Measurements from ENCODE around the gene GPR85. TPM values are rescaled to one million over a fixed set of nuclear protein-coding genes. Genes with fewer than 3 reads are reported as not detected.

The GPR85 gene
- 0.27 TPM for total RNA-seq (2013)
- under 1 TPM in 1 of 3 donors, not detected in 2; 0.12 TPM for polyA plus RNA-seq
- polyA minus RNA-seq = under 0.01 and 0.32 TPM in 2 replicates
- total RNA-seq = 0 to 2.9 (median 0.31) reads per million in 11 experiments

GRCh38 chr7:113086431-113086888, at the start of gene GPR85:
Gene GPR85, minus strand, starts transcription at chr7:113086827. Its CDS starts 2,106 bp downstream, at chr7:113084721.
- DNase-seq = peak in 1 of 3 donors; percentile 11
- H3K79me2 ChIP-seq (ENCODE audit: insufficient read depth, low read length) = no peaks in the 10 kb centered on the region
- peak within 1 kb of the TSS; percentile 27 for H3K9ac ChIP-seq (ENCODE audit: insufficient read depth, low read length, poor library complexity, severe bottlenecking)
- H3K4me2 ChIP-seq (replicated peaks; ENCODE audit: extremely low read depth, low read length, poor library complexity, severe bottlenecking) = peak within 1 kb of the TSS; percentile 73
- H3K4me3 ChIP-seq (replicated peaks in 1 of 3; ENCODE audit: low read depth in 2 of 3, low read length in 3 of 3) = peak within 1 kb of the TSS; percentile 5 to 72 (median 22)
- Mint-ChIP-seq H3K27ac (peak within 1 kb of the TSS in 4 of 7 donors; percentile 40 to 74 (median 52)), H3K36me3 (no peaks in the 10 kb centered on the region), H3K4me3 (peak within 1 kb of the TSS; percentile 78 to 92), H3K4me1 (peaks cover 11% of the 10 kb centered on the region), H3K27me3 (ENCODE audit: low read depth in 3 of 3) (peaks cover 21 to 42% (median 38%) of the 10 kb centered on the region in 3 donors), H3K9me3 (peaks cover 0 to 8% (median 2%) of the 10 kb centered on the region in 7 donors)
- H3K27me3 ChIP-seq (ENCODE audit: control insufficient read depth in 2 of 2, insufficient read depth in 2 of 2, low read length in 2 of 2) = peaks cover 21 to 46% of the 10 kb centered on the region in 2 donors
- intact Hi-C loops (cut with micrococcal nuclease) = no loop called here
- H3K36me3 ChIP-seq (replicated peaks in 1 of 2; ENCODE audit: control insufficient read depth in 1 of 2, insufficient read depth in 2 of 2, low read length in 2 of 2) = no peaks in the 10 kb centered on the region
- H4K20me1 ChIP-seq (ENCODE audit: insufficient read depth, low read length) = no peaks in the 10 kb centered on the region
- WGBS (ENCODE audit: insufficient coverage) = 0% methylated on average over 24 of the region's 29 CpGs
- peaks cover 8 to 10% of the 10 kb centered on the region in 2 donors for H3K4me1 ChIP-seq (ENCODE audit: control insufficient read depth in 1 of 2, insufficient read depth in 2 of 2, low read length in 2 of 2)
- H3K27ac ChIP-seq (ENCODE audit: low read depth in 1 of 2, low read length in 2 of 2) = no peak within 1 kb of the TSS
- H3K9me3 ChIP-seq (replicated peaks in 1 of 2; ENCODE audit: control insufficient read depth in 1 of 2, insufficient read depth in 1 of 2, low read length in 2 of 2) = no peaks in the 10 kb centered on the region
- peak within 1 kb of the TSS; percentile 71 for H2AFZ ChIP-seq (ENCODE audit: insufficient read depth, low read depth, low read length, poor library complexity, severe bottlenecking)
- no peak for TF ChIP-seq CTCF (IDR thresholded peaks at IDR 0.05)

- Mint-ChIP-seq H3K27me3 (ENCODE audit: low read depth in 3 of 3) (peaks cover 0 to 4% (median 3%) of the 10 kb centered on the region in 3 donors), H3K27ac (no peak overlapping the region)
Measured at GRCh38 chr7:113134025-113134424, 47.4 kb upstream of the GPR85 start.

More at GRCh38 chr7:113134025-113134424, 47.4 kb upstream of the GPR85 start:
- no peak overlapping the region for H2AFZ ChIP-seq (ENCODE audit: insufficient read depth, low read depth, low read length, poor library complexity, severe bottlenecking)
- no peak overlapping the region for H3K4me2 ChIP-seq (replicated peaks; ENCODE audit: extremely low read depth, low read length, poor library complexity, severe bottlenecking)
- Mint-ChIP-seq H3K4me3 (no peak overlapping the region), H3K36me3 (no peaks in the 10 kb centered on the region), H3K9me3 (peaks cover 0 to 5% (median 1%) of the 10 kb centered on the region in 7 donors), H3K4me1 (no peaks in the 10 kb centered on the region)
- no peaks in the 10 kb centered on the region for H4K20me1 ChIP-seq (ENCODE audit: insufficient read depth, low read length)
- no peak for TF ChIP-seq CTCF (IDR thresholded peaks at IDR 0.05)
- H3K36me3 ChIP-seq (replicated peaks in 1 of 2; ENCODE audit: control insufficient read depth in 1 of 2, insufficient read depth in 2 of 2, low read length in 2 of 2) = no peaks in the 10 kb centered on the region
- H3K9ac ChIP-seq (ENCODE audit: insufficient read depth, low read length, poor library complexity, severe bottlenecking) = no peak overlapping the region
- H3K9me3 ChIP-seq (replicated peaks in 1 of 2; ENCODE audit: control insufficient read depth in 1 of 2, insufficient read depth in 1 of 2, low read length in 2 of 2) = no peaks in the 10 kb centered on the region
- no peak for DNase-seq
- no peaks in the 10 kb centered on the region for H3K79me2 ChIP-seq (ENCODE audit: insufficient read depth, low read length)
- WGBS (ENCODE audit: insufficient coverage) = 83% methylated on average over 1 of the region's 1 CpG
- H3K4me3 ChIP-seq (replicated peaks in 1 of 3; ENCODE audit: low read depth in 2 of 3, low read length in 3 of 3) = no peak overlapping the region
- H3K27ac ChIP-seq (ENCODE audit: low read depth in 1 of 2, low read length in 2 of 2) = no peak overlapping the region
- no peaks in the 10 kb centered on the region for H3K4me1 ChIP-seq (ENCODE audit: control insufficient read depth in 1 of 2, insufficient read depth in 2 of 2, low read length in 2 of 2)
- H3K27me3 ChIP-seq (ENCODE audit: control insufficient read depth in 2 of 2, insufficient read depth in 2 of 2, low read length in 2 of 2) = no peaks in the 10 kb centered on the region
- intact Hi-C loops (cut with micrococcal nuclease) = no loop called here

All from CD14-positive monocyte (primary cell).